Raji (cell line): ENCODE results near the gene NXT2.

Source experiments
- POLR2A ChIP-seq: IDR thresholded peaks from 2 replicates; pipeline ENCODE4 v1.6.1; 2011; ENCODE audit warnings: low read depth, low read length, control low read depth; ENCODE audit not compliant: insufficient read depth

The NXT2 gene

DNA sequence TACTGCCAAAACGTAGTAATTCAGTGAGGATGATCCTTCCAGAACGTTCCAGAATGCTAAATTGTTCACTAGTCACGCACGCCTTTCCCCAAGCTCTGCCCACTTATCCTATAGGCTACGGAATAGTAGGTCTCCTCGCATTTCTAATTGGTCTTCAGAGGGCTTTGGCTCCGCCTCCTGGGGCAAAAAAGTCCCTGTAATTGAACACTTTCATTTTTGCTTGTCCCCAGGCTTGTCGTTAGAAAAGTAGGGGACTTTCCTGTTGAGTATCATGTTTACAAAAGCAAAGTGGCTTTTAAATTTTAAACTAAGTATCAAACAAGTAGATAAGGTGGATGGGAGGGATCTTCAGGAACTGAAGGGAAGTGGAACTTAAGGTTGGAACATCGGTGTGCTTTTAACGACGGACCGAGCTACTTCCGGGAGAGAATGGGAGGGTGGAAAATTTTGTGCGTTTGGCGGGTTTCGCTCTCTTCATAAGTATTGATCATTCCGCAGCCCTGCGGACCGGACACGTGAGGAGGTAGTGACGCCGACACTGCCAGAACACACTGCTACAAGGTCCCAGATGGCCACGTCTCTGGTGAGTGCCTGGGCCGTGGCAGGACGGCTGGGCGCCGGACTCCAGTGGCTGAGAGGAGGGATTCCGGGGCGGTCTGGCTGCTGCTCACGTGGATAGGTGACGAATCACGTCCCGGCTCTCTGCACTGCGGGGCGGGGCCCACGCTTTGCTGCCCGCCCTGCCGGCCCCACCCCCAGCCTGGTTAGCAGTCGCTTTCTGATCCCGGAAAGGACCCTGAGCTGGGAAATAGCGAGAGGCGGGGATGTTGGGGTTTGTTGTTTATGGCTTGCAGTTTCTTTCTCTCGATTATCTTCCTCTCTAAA, at the start of gene NXT2:
Gene NXT2, plus strand, starts transcription at position 406 of the 885 bp plus-strand sequence. Its CDS starts 163 bp downstream, at position 569.
- TF ChIP-seq POLR2A: peak; percentile 91

DNA sequence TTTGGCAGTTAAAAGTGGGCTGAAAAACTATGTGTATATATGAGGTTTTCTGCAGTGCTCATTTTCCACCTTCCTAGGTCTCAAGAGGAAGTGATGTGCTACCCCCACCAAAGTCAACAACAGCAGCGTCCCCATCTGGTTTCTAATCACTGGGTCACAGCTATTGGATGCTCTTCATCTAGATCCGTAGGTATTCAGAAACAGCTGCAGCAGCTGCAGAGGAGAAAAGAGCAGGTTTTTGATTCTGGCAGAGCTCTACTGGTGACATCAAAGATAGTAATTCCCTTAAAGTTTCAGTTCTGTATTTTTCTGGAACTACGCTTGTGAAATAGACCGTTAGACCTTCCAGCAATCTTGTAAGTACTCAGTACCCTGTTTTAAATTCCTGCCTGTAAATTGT, 49.0 kb upstream of the NXT2 start:
- no peak for TF ChIP-seq POLR2A

DNA sequence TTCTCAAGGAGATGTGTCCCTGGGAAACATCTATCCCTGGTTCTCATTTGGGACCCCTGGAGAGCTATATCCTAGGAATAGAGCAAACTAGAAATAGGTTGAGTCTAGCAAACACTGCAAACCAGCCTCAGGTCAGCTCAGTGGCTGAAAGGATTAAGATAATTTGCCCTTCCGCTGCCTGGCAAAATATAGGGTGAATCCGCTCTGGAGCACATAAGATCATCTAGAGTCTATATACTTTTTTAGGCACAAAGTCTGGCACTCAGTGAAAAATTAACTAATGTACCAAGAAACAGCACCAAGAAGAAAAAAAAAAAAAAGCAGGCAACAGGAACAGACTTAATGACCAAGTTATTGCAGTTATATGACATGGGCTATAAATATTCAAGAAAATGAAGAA, 47.5 kb upstream of the NXT2 start:
- TF ChIP-seq POLR2A: no peak

DNA sequence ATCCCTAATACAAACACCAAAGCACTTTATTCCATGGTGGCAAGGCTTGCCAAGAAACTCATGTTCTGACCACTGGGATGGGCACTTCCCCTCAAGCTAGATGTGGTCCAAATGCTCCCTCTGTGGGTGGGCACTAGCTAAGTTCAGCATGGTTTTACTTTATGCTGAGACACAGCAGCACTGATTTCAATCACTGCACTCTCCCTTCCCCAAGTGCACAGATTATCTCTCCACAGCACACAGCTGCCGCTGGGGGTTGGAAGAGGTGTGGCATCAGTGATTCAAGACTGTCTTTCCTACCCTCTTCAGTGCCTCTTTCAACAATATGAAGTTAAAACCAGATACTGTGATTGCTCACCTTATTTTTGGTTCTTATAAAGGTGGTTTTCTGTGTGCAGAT, 38.2 kb upstream of the NXT2 start:
- no peak for TF ChIP-seq POLR2A

DNA sequence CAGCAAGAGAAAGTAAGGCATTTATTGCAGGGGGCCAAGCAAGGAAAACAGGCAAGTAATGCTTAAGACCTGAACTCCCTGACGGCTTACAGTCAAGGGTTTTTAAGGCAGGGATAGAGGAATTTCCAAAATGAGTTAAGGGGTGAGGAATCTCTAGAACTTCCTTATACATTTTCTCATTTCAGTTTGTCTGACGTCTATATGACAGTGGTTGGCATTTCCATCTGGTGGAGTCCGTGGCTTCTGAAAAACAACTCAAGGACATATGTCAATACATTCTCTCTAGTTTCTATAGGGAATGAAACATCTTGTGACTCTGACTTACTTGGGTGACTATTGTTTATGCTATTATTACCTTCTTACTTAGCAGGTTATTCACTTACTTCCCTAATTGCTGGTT, 35.5 kb upstream of the NXT2 start:
- no peak for TF ChIP-seq POLR2A

DNA sequence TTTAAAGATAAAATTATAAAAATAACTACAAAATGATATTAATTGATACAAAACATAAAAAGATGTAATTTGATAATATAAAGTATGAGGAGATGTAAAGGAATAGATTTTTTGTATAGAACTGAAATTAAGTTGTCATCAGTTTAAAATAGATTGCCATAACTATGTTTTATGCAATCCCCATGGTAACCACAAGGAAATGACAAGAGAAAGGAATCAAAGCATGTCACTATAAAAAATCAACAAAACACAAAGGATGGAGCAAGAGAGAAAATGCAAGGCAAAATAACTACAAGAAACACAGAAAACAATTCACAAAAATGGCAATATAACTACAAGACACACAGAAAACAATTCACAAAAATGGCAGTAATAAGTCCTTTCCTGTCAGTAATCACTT, 27.7 kb upstream of the NXT2 start:
- no peak for TF ChIP-seq POLR2A

DNA sequence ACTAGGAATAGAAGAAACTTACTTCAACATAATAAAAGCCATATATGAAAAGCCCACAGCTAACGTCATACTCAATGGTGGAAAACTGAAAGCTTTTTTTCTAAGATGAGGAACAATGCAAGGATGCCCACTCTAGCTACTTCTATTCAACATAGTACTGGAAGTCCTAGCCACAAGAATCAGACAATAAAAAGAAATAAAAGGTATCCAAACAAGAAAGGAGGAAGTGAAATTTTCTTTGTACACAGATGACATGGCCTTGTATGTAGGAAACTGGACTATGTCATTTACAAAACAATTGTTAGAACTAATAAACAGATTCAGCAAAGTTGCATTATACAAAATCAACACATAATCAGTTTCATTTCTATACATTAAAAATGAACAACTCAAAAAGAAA, 25.5 kb upstream of the NXT2 start:
- TF ChIP-seq POLR2A: no peak

DNA sequence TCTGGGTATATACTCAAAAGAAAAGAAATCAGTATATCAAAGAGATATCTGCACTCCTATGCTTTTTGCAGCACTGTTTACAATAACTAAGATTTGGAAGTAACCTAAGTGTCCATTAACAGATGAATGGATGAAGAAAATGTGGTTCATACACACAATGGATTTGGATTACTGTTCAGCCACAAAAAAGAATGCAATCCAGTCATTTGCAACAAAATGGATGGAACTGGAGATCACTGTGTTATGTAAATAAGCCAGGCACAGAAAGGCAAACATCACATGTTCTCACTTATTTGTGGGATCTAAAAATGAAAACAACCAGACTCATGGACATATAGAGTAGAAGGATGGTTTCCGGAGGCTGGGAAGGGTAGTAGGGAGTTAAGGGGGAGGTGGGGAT, 17.6 kb upstream of the NXT2 start:
- no peak for TF ChIP-seq POLR2A

DNA sequence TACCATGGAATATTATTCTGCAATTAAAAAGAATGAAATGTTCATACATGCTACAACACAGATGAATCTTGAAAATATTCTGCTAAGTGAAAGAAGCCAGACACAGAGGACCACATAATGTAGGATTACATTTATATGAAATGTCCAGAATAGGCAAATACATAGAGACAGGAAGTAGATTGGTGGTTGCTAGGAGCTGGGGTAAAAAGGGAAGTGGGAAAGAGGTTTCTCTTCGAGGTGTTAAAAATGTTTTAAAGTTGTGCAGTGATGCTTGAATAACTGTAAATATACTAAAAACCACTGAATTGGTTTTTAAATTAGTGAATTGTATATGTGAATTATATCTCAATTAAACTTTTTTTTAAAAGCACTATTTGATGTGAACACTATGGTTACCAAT, 3.6 kb upstream of the NXT2 start:
- TF ChIP-seq POLR2A: no peak

DNA sequence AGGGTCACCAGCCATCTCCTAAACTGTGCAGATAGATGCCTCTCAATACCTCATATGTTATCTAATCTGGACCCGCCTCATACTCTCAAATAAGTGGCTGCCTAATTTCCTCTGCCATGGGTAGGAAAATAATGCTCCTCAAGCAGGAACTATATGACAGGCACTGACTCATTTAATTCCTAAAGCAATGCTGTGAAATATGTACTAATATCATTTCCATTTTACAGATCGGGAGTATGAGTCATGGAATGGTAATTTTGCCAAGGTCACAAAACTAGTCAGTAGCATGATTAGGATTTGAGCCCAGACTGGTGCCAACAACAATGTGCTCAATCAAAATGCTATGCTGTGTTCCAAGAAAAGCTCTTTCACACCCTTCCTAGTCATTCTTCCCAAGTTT, 3.0 kb upstream of the NXT2 start:
- TF ChIP-seq POLR2A: no peak

DNA sequence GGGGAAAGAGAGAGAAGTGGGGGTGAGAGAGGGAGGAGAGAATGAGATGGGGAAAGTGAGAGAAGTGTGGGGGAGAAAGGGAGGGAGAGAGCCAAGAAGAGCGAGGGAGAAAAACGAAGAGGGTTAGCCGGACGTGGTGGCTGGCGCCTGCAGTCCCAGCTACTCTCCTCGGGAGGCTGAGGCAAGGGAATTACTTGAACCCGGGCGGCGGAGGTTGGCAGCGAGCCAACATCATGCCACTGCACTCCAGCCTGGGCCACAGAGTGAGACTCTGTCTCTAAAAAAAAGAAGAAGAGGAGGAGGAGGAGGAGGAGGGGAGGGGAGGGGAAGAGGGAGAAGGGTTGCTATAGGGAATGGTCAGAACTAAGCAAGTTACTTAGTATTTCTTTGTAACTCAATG, 1.7 kb upstream of the NXT2 start:
- TF ChIP-seq POLR2A: no peak

DNA sequence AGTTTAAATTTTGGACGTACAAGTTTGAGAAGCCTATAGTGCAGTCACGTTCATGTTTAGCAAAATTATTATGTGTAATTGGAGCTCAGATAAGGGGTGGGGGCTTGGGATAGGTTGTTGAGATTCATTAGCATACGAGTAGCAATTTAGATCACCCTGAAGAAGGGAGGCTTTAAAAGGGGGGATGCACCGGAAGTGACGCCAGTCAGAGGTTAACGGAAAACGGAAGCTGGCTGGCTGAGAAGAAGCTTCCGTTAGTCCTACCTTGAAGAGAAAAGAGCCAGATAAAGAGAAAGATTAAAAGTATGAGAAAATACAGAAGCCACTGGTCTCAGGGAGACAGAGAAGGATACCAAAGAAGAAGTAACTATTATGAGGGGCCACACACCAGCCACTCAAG, 1.1 kb upstream of the NXT2 start:
- no peak for TF ChIP-seq POLR2A

DNA sequence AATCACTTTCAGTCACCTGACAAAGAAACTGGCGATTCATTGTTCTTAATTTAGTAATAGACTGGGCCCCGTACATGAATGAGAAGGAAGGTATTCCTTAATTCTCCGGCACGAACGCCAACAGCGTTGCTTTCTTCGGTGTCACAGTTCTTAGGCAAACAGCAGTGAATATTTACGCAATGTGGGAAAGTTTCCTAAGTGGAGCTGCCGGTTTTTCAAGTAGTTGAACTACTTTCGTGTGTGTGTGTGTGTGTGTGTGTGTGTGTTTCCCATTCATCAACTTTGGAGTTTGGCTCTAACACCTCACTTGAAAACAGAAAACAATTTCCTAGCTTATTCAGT, 651 bp downstream of the NXT2 start:
- TF ChIP-seq POLR2A: no peak

DNA sequence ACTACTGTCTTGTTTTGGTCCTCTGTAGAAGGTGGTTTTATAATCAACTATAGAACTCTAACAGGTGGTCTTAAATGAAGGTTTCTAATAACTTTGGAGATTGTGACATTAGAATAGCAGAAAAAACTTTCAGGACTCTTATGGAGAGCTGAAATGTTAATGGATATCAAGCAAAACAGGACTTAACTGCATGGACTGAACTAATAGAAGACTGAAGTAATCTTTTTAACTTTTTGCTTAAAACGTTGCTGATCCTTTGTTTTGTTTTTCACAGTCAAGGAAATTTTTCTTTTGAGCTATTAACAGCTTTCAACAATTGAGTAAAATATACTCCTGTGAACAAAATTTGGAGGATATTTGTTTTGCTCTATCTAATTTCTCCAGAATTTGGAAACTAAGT, 17.2 kb downstream of the NXT2 start:
- TF ChIP-seq POLR2A: no peak

DNA sequence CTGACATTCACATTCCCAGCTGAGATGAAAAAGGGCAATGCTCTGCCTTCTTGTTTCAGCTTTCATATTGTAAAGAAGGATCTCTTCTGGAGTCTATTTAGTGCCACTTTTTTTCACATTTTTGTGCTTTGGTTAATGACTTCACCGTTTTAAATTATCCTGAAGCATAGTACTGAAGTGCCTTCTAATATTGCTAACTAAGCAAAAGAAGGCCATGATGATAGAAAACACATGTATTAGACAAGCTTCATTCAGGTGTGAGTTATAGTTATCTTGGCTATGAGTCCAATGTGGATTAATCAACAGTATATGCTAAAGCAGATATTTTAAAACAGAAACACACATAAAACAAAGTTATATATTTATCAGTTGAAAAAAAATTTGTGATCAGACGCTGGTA, 40.4 kb downstream of the NXT2 start:
- no peak for TF ChIP-seq POLR2A

DNA sequence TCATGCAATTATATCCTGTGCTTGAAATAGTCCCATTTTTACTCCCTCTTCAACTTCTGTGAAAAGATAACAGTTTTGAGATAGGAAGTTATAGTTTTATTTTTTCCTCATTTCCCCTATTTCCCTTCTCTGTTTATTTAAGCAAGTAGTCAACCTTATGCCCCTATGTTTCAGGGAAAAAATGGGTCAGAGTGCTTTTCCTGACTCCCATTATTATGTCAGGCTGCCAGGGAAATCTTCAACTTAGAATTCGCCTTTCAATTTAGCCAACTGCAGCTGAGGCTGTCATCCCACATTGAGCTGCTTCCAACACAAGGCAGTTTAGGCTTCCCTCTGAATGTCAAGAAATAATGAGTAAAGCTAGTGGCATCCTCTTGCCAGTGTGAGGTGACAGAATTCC, 42.3 kb downstream of the NXT2 start:
- TF ChIP-seq POLR2A: no peak

DNA sequence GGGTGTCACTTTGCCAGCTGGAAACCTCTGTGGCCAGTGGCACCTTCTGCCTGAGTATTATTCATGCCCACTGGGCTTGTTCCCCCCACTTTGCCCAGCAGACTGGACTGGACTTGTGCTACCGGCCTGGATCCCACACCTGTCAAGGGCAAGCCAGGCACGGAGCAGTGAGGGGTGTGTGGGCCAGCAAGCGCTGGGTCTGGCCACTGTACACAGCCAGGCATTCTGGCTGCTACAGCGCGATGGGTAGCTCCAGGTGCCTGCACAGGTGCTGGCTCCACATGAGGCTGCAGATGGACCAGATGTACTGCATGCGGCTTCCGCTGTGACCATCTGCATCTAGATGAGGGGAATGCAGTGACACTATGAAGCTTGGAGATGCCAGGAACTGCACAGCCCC, 48.8 kb downstream of the NXT2 start:
- no peak for TF ChIP-seq POLR2A
